HS-5 (cell line): ENCODE results near the gene TH.
"Not testable (repeated sequence)": the region's sequence is repeated elsewhere in the genome, so short reads cannot be mapped to it uniquely, and the experiment has no call there.

ENCODE experiments used
- DNase-seq: peaks from one replicate; pipeline ENCODE4 v3.0.0-alpha.2; 2012; ENCODE audit warnings: low read depth

TH gene

DNA sequence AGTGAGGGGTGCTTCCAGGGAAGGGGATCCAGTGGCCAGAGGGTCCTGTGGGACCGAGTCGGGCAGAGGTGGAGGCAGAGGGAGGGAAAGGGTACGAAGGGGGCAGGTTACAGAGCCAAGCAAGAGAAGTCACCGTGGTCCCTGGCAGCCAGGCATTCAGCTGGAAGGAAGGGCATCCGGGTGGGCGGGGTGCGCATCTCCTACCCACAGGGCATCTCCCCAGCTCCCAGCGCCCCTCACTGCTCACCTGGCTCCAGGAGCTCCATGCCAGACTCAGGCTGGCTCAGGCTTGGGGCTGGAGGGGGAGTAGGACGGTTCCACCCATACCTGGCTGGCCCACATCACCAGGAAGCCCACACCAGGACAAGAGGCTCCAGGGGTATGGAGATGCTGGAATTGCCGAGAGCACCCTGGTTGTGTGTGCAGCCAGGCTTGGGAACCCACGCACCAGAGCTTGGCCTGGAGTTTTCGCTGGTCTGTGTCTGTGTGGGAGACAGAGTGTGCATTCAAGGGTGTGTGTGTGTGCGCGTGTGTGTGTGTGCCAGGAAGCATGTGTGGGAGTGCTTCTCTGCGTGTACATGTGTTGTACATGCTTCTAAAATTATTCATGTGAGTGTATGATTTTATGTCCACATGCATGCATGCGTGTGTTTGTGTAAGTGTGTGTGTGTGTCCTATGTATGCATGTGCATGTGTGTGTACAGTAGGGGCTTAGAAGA is 6.6 kb upstream of the TH start:
- DNase-seq: not testable (repeated sequence)

- DNase-seq: no peak
Observed at GRCh38 chr11:2177076-2177475, 5.5 kb upstream of the TH start.

GRCh38 chr11:2176389-2176900 is 4.8 kb upstream of the TH start:
- no peak for DNase-seq

GRCh38 chr11:2175659-2176058 is 4.0 kb upstream of the TH start:
- no peak for DNase-seq

DNA sequence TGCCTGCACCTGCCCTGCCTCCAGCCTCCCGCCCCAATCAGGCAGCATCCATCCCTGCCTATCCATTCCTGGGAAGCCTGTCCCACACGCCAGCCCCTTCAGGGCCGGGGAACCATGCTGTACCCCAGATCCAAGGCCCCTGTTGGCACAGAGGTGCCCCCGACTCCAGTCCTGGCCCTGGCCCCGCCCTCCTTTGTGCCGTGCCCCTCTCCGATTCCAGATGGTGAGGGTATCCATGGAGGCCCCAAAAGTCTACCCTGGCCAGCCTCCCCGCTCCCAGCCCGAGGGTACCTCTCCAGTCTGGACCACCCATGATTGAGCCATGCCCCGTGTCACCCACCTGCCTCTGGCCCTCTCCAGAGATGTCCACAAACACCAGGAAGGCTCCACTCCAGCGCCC is 2.7 kb upstream of the TH start:
- DNase-seq: no peak

GRCh38 chr11:2173761-2174160 is 2.1 kb upstream of the TH start:
- DNase-seq: no peak

DNA sequence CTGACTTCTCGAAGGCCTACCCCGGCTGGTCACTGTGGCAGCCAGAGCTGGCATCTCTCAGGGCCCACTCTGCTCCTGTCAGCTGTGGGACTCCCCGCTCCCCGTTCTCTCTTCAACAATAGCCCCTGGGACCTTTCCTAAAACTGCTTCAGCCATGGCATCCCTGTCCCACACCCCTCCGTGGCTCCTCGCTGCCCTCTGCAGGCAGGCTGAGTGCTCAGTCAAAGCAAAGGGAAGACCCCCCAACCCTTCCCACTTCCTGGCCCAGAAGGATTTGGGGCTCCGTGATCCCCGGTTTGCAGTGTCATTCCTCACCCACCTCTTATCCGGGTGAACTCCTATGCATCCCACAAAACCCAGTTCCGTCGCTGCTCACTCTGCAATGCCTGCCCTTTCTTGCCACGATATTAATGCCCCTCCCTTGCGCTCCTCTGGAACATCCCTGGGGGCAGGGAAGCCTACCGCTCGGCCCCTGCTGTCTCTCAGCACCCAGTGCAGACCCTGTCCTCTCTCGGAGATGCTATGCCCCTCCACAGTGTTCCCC is 1.6 kb upstream of the TH start:
- no peak for DNase-seq

DNA sequence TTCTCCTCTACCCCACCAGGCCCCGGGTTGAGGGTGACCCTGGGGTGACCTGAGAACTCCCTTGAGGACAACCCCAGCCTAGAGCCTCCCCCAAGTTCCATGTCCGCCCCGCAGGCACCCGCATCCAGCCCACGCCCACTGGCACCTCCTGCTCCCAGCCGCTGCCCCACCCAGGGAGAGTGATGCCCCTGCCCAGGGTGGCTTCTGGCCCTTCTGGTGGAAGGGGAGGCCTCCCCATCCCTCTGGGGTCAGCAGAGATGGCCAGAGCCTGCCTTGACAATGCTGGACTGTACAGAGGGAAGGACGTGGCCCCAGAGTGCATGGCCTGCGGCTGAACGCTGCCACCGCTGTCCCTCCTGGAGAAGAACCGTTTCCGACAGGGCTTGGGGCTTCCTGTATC is 1.1 kb upstream of the TH start:
- no peak for DNase-seq

- DNase-seq: no peak
Observed at GRCh38 chr11:2169626-2170570, 1.7 kb downstream of the TH start.

DNA sequence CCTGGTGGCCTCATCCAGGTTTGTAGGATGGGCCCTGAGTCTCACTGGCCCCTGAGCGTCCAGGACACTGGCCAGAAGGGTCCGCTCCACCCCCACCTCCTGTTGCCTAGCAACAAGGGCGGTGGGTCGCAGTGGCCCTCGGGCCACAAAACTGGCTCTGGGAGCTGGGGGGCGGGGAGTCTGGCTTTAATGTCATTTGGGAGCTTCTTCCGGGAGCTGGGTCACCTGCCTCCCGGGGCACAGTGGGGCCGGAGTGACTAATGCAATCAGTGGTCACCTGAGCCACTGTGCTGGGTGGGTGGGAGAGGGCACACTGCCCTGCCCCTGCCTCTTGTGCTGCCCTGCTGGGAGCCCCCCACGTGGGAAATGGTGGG is 2.6 kb downstream of the TH start:
- no peak for DNase-seq

DNA sequence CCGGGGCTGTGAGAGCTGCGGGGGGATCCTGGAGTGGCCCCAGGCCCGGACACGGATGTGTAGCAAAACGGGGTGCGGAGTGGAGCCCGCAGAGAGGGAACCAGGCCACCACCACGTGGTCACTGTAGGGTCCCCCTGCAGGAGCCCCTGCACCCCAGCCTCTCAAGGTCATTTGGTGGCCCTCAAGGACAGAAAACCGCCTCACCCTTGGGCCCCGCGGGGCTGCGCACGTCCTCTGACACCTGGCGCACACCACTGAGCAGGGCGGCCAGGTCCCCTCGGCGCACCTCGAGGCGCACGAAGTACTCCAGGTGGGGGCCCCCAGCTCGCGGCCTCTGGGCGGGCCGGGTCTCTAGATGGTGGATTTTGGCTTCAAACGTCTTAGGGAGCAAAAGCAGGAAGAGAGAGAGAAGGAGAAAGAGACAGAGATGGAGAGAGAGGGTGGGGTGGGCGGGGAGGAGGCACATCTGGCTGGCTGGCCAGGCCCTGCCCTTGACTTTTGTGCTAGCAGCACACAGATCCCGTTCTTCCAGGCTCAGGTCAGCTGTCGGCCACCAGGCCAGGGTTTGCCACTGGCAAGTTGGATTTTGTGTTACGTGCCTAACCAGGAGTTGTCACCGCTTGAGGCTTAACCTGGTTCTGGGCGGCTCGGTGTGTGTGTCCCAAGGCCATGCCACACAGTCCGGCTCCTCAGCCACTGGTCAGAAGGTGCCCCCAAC is 3.2 kb downstream of the TH start:
- no peak for DNase-seq

- DNase-seq: no peak
Observed at GRCh38 chr11:2167141-2168045, 4.2 kb downstream of the TH start.

- no peak for DNase-seq
Observed at GRCh38 chr11:2166091-2166851, 5.3 kb downstream of the TH start.

DNA sequence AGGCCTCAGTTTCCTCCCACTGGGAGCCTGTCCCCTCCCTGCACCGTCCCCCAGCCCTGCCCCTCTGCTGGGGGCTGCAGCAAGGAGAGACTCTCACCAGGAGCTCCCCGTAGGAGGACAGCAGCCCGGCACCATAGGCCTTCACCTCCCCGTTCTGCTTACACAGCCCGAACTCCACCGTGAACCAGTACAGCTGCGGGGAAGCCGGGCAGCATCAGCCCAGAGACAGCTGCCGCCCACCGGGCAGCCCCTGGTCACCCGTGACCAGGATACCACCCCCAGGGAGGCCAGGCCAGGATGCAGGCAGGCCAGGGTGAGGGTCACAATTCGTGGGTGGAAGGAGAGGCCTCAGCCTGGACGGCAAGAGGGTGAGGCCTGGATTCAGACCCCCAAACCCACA is 6.0 kb downstream of the TH start:
- no peak for DNase-seq

GRCh38 chr11:2164861-2165555 is 6.6 kb downstream of the TH start:
- DNase-seq: no peak

DNA sequence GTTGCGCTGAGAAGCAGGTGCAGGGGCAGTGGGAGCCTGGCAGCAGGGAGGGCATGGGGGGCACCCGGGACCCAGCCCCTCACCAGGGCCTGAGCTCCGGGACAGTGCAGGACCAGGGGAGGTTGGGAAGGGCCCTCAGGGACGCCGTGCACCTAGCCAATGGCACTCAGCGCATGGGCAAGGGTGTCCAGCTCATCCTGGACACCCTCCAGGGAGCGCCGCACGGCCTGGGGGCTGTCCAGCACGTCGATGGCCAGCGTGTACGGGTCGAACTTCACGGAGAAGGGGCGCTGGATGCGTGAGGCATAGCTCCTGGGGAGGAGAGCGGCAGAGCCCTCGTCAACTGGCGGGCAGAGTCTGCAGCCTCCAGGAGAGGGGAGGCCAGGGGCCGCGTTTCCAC is 7.5 kb downstream of the TH start:
- DNase-seq: no peak

DNA sequence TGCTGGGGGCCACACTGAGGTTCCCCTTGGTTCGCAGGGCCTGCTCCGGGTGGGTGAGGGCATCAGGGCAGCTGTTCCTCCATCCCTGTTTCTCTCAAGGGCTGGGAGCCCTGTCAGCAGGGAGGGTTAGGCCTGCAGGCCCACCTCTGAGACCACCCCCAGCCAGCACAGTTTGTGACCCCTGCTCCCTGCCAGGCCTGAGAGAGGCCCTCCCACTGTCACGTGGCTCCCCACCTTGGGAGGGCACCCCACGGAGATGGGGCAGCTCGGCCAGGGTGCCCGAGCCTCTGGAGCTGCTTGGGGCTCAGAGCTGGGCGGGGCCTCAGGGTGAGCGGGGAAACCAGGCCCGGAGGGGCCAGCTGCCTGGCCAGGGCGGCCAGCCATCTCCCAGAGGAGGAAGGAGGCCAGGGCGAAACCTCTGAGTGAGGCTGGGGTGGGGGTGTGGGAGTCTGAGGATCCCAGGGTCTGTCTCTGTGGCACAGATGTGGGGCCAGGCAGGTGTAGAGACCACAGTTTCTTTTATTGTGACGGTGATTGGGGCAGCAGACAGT is 8.1 kb downstream of the TH start:
- no peak for DNase-seq

- DNase-seq: no peak
Observed at GRCh38 chr11:2160736-2161259, 10.8 kb downstream of the TH start, which contains the start of gene INS. INS (minus strand) TSS chr11:2161209; CDS start chr11:2160971, 238 bp downstream.
